HCT116 (cell line): Measurements from ENCODE around the gene EML4. TPM values are rescaled to one million over a fixed set of nuclear protein-coding genes. Genes with fewer than 3 reads are reported as not detected.

ENCODE experiments used
- ATAC-seq: fragments of 200-7000 bp; cut with Tn5 transposase; 2 replicates; pipeline ENCODE4 v1.9.1; 2020; ENCODE audit warnings: mild to moderate bottlenecking, moderate library complexity
- BruUV-seq: library from RNA; stranded (reverse); fragments of 400-500 nt; replicated peaks from 2 replicates; lab custom pipeline; 2021; lab: Mats Ljungman, UMichigan
- CTCF ChIA-PET: fragments of 300-600 bp; sonication (Branson Sonifier 250); formaldehyde crosslinking; loops from one replicate; lab custom pipeline; 2021; ENCODE audit warnings: antibody characterized with exemption; lab: Charles Lee
- POLR2A ChIA-PET: fragments of 300-600, 350-600 bp; sonication (Branson Sonifier 250); formaldehyde crosslinking; loops from one replicate; lab custom pipeline; 2021; ENCODE audit warnings: antibody characterized with exemption; lab: Charles Lee
- RAD21 ChIA-PET, 2 experiments: fragments of 300-600 bp; sonication (Branson Sonifier 250); formaldehyde crosslinking; loops; one replicate each; lab custom pipeline; 2023; ENCODE audit warnings: low total read pairs in 2 of 2; ENCODE audit not compliant: uncharacterized antibody in 2 of 2, unreplicated experiment in 2 of 2, low non-redundant PET in 1 of 2; lab: Charles Lee
- DNase-seq: peaks from one replicate; pipeline ENCODE4 v3.0.0-alpha.2; 2010; ENCODE audit warnings: low read depth, low spot score
- H2AFZ ChIP-seq: fragments of 200-600 bp; shearing (Covaris generic), sonication (generic); 2 replicates; pipeline ENCODE4 v1.6.1; 2017; ENCODE audit warnings: low read depth, mixed run types, mixed read lengths, antibody characterized with exemption, low read length; ENCODE audit not compliant: poor library complexity, severe bottlenecking
- H3K27ac ChIP-seq: 2 replicates; pipeline ENCODE4 v1.5.1; 2012; ENCODE audit warnings: low read depth, low read length
- H3K27me3 ChIP-seq: fragments of 200-600 bp; sonication (generic); 2 replicates; pipeline ENCODE4 v1.6.1; 2016; ENCODE audit warnings: mixed run types, low read length, mixed read lengths; ENCODE audit not compliant: insufficient read depth
- H3K36me3 ChIP-seq, 2 experiments: fragments of 200-500 bp in 1 of 2; fragments of 200-600 bp in 1 of 2; sonication (Bioruptor generic) in 1 of 2; sonication (generic) in 1 of 2; 2 replicates each; pipeline versions ENCODE4 v1.5.1 to v1.6.1; 2014 to 2016; ENCODE audit warnings: low read length in 2 of 2, inconsistent platforms in 1 of 2, mixed read lengths in 1 of 2, mixed run types in 1 of 2; ENCODE audit not compliant: insufficient read depth in 2 of 2, control insufficient read depth in 1 of 2
- H3K4me1 ChIP-seq, 2 experiments: fragments of 200-600 bp in 1 of 2; sonication (generic) in 1 of 2; 2 replicates each; pipeline versions ENCODE4 v1.5.1 to v1.6.1; 2012 to 2017; ENCODE audit warnings: low read length in 2 of 2, inconsistent platforms in 1 of 2, mild to moderate bottlenecking in 1 of 2, mixed read lengths in 1 of 2, mixed run types in 1 of 2, moderate library complexity in 1 of 2; ENCODE audit not compliant: insufficient read depth in 2 of 2, control insufficient read depth in 1 of 2
- H3K4me2 ChIP-seq: fragments of 200-600 bp; sonication (generic); 2 replicates; pipeline ENCODE4 v1.6.1; 2017; ENCODE audit warnings: mixed run types, low read length, mixed read lengths
- H3K4me3 ChIP-seq, 2 experiments: fragments of 200-600 bp in 1 of 2; sonication (generic) in 1 of 2; replicated peaks in 1 of 2; 2 replicates each; pipeline ENCODE4 v1.5.1; 2011 to 2016; ENCODE audit warnings: low read length in 2 of 2, control low read depth in 1 of 2, low read depth in 1 of 2, mild to moderate bottlenecking in 1 of 2, mixed read lengths in 1 of 2, mixed run types in 1 of 2
- H3K79me2 ChIP-seq: fragments of 200-600 bp; sonication (generic); 2 replicates; pipeline ENCODE4 v1.6.1; 2017; ENCODE audit warnings: mild to moderate bottlenecking, mixed run types, low read length, moderate library complexity, mixed read lengths; ENCODE audit not compliant: insufficient read depth
- H3K9ac ChIP-seq: fragments of 200-600 bp; sonication (generic); 2 replicates; pipeline ENCODE4 v1.6.1; 2016; ENCODE audit warnings: low read length, mixed read lengths
- H3K9me2 ChIP-seq: fragments of 200-600 bp; sonication (generic), shearing (Covaris generic); 2 replicates; pipeline ENCODE4 v1.6.1; 2017; ENCODE audit warnings: mixed run types, mild to moderate bottlenecking, moderate library complexity; ENCODE audit not compliant: insufficient read depth
- H3K9me3 ChIP-seq, 2 experiments: fragments of 200-500 bp in 1 of 2; fragments of 200-600 bp in 1 of 2; sonication (Bioruptor generic) in 1 of 2; sonication (generic) in 1 of 2; 2 replicates each; pipeline ENCODE4 v1.6.1; 2014 to 2017; ENCODE audit warnings: low read length in 2 of 2, mixed read lengths in 2 of 2, inconsistent platforms in 1 of 2, low read depth in 1 of 2, mild to moderate bottlenecking in 1 of 2, mixed run types in 1 of 2, moderate library complexity in 1 of 2; ENCODE audit not compliant: control insufficient read depth in 1 of 2, insufficient read depth in 1 of 2
- H4K20me1 ChIP-seq: fragments of 200-600 bp; sonication (generic), shearing (Covaris generic); 2 replicates; pipeline ENCODE4 v1.6.1; 2017; ENCODE audit warnings: mixed run types, mild to moderate bottlenecking, moderate library complexity; ENCODE audit not compliant: insufficient read depth
- CBX3 ChIP-seq: IDR thresholded peaks from 2 replicates; pipeline ENCODE4 v1.6.1; 2012; ENCODE audit warnings: low read depth
- CEBPB ChIP-seq: IDR thresholded peaks from 2 replicates; pipeline ENCODE4 v1.6.1; 2012; ENCODE audit warnings: low read depth
- CTCF ChIP-seq, 3 experiments: fragments of 200-600 bp in 1 of 3; sonication (generic) in 1 of 3; IDR thresholded peaks in 2 of 3; conservative IDR thresholded peaks in 1 of 3; 2 replicates each; pipeline ENCODE4 v1.5.1; 2012 to 2017; ENCODE audit warnings: low read depth in 2 of 3, low read length in 2 of 3, antibody characterized with exemption in 1 of 3, borderline replicate concordance in 1 of 3, control low read depth in 1 of 3, mild to moderate bottlenecking in 1 of 3, mixed read lengths in 1 of 3, mixed run types in 1 of 3, moderate library complexity in 1 of 3; ENCODE audit not compliant: insufficient read depth in 1 of 3
- EGR1 ChIP-seq: IDR thresholded peaks from 2 replicates; pipeline ENCODE4 v1.6.1; 2012; ENCODE audit warnings: low read depth
- EZH2 ChIP-seq: fragments of 200-600 bp; sonication (generic); IDR thresholded peaks from 2 replicates; pipeline ENCODE4 v1.6.1; 2017; ENCODE audit warnings: antibody characterized with exemption, mixed run types
- MAX ChIP-seq: IDR thresholded peaks from 2 replicates; pipeline ENCODE4 v1.6.1; 2012
- POLR2A ChIP-seq: IDR thresholded peaks from 2 replicates; pipeline ENCODE4 v1.7.0; 2011; ENCODE audit warnings: borderline replicate concordance; ENCODE audit not compliant: insufficient read depth, insufficient read length; ENCODE audit errors: extremely low read depth
- POLR2AphosphoS5 ChIP-seq: IDR thresholded peaks from 2 replicates; pipeline ENCODE4 v1.6.1; 2011; ENCODE audit warnings: mild to moderate bottlenecking, low read depth, low read length, moderate library complexity
- SIN3A ChIP-seq: IDR thresholded peaks from 2 replicates; pipeline ENCODE4 v1.6.1; 2012; ENCODE audit warnings: low read depth
- SP1 ChIP-seq: IDR thresholded peaks from 2 replicates; pipeline ENCODE4 v1.6.1; 2012; ENCODE audit warnings: low read depth
- TCF7L2 ChIP-seq: IDR thresholded peaks from 2 replicates; pipeline ENCODE4 v1.7.0; 2011; ENCODE audit warnings: borderline replicate concordance, inconsistent platforms; ENCODE audit not compliant: insufficient read depth, insufficient read length; ENCODE audit errors: extremely low read depth
- YY1 ChIP-seq: IDR thresholded peaks from 2 replicates; pipeline ENCODE4 v1.6.1; 2011; ENCODE audit warnings: low read length, low read depth, moderate library complexity, mild to moderate bottlenecking; ENCODE audit not compliant: insufficient replicate concordance; ENCODE audit errors: extremely low read depth
- ZBTB33 ChIP-seq: IDR thresholded peaks from 2 replicates; pipeline ENCODE4 v1.6.1; 2011; ENCODE audit warnings: mild to moderate bottlenecking, low read length, moderate library complexity; ENCODE audit not compliant: insufficient replicate concordance; ENCODE audit errors: extremely low read depth
- ZFX ChIP-seq: fragments of 450-650 bp; IDR thresholded peaks from 2 replicates; pipeline ENCODE4 v1.6.1; 2017
- intact Hi-C: fragments of 100-400 bp; cut with micrococcal nuclease; formaldehyde crosslinking; loops from 2 replicates; pipeline ENCODE4 v1.10.0; 2022
- total RNA-seq: library from RNA; stranded (reverse); gene quantifications from one replicate; pipeline ENCODE4 v1.2.1, GENCODE V29; 2021; ENCODE audit not compliant: unreplicated experiment
- TF ChIP-seq, protein P1 (sequence below): IDR thresholded peaks from 2 replicates; pipeline ENCODE4 v1.6.1; 2012; ENCODE audit warnings: low read depth

The EML4 gene
- total RNA-seq, 1 experiment from 2014 or later, result 53.5 TPM

- Histone ChIP-seq H3K9me2 (no peaks in the 10 kb centered on the region), H3K27me3 (no peaks in the 10 kb centered on the region), H3K9me3 (no peaks in the 10 kb centered on the region), H3K9ac (no peak overlapping the region), H3K4me2 (no peak overlapping the region)
- RAD21 ChIA-PET, result no interaction called here
- ATAC-seq, result no peak
- TF ChIP-seq POLR2A (no peak), EZH2 (no peak), MAX (no peak), SIN3A (no peak), CTCF (IDR thresholded peaks at IDR 0.05 in 2 of 3, conservative IDR thresholded peaks at IDR 0.05 in 1 of 3; ENCODE audit: borderline replicate concordance in 1 of 3, insufficient read depth in 1 of 3, low read depth in 2 of 3, low read length in 2 of 3) (no peak), SP1 (no peak), YY1 (no peak), CBX3 (no peak), CEBPB (no peak), POLR2AphosphoS5 (no peak), ZBTB33 (no peak), TCF7L2 (no peak), ZFX (no peak), EGR1 (no peak)
- TF ChIP-seq, protein P1, sequence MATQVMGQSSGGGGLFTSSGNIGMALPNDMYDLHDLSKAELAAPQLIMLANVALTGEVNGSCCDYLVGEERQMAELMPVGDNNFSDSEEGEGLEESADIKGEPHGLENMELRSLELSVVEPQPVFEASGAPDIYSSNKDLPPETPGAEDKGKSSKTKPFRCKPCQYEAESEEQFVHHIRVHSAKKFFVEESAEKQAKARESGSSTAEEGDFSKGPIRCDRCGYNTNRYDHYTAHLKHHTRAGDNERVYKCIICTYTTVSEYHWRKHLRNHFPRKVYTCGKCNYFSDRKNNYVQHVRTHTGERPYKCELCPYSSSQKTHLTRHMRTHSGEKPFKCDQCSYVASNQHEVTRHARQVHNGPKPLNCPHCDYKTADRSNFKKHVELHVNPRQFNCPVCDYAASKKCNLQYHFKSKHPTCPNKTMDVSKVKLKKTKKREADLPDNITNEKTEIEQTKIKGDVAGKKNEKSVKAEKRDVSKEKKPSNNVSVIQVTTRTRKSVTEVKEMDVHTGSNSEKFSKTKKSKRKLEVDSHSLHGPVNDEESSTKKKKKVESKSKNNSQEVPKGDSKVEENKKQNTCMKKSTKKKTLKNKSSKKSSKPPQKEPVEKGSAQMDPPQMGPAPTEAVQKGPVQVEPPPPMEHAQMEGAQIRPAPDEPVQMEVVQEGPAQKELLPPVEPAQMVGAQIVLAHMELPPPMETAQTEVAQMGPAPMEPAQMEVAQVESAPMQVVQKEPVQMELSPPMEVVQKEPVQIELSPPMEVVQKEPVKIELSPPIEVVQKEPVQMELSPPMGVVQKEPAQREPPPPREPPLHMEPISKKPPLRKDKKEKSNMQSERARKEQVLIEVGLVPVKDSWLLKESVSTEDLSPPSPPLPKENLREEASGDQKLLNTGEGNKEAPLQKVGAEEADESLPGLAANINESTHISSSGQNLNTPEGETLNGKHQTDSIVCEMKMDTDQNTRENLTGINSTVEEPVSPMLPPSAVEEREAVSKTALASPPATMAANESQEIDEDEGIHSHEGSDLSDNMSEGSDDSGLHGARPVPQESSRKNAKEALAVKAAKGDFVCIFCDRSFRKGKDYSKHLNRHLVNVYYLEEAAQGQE, result no peak
- TF ChIP-seq, all 23 proteins: peak for 0
- Histone ChIP-seq H4K20me1 (peaks cover 4% of the 10 kb centered on the region), H2AFZ (no peak overlapping the region), H3K4me1 (no peaks in the 10 kb centered on the region), H3K4me3 (no peak overlapping the region), H3K79me2 (peaks cover 92% of the 10 kb centered on the region), H3K36me3 (no peaks in the 10 kb centered on the region), H3K27ac (no peak overlapping the region)
- ChIA-PET POLR2A (no interaction called here), CTCF (no interaction called here)
- no TSS peak for BruUV-seq
- no peak for DNase-seq
- intact Hi-C loops, result no loop called here
Measured at GRCh38 chr2:42187886-42188285, 18.7 kb downstream of the EML4 start.
